Fibroblast of pulmonary artery (primary cell): Measurements from ENCODE around the gene VCL.

ENCODE experiments used
- DNase-seq: peaks from one replicate; pipeline ENCODE4 v3.0.0-alpha.2; 2010; ENCODE audit warnings: low read depth
- H3K4me3 ChIP-seq: replicated peaks from 2 replicates; pipeline ENCODE4 v1.5.1; 2011; ENCODE audit warnings: low read depth, mild to moderate bottlenecking, control low read depth, low read length, moderate library complexity
- CTCF ChIP-seq: IDR thresholded peaks from 2 replicates; pipeline ENCODE4 v1.5.1; 2011; ENCODE audit warnings: mild to moderate bottlenecking, control low read depth, low read length, inconsistent platforms; ENCODE audit errors: missing control alignments

The VCL gene

GRCh38 chr10:74160013-74160412, 162.1 kb downstream of the VCL start:
- no peak for TF ChIP-seq CTCF
- DNase-seq = no peak
- H3K4me3 ChIP-seq = no peak overlapping the region

- TF ChIP-seq CTCF = no peak
- no peak for DNase-seq
- no peak overlapping the region for H3K4me3 ChIP-seq
Observed at GRCh38 chr10:74163319-74164068, 165.6 kb downstream of the VCL start.

GRCh38 chr10:74164716-74165529, 167.0 kb downstream of the VCL start:
- TF ChIP-seq CTCF = no peak
- DNase-seq = no peak
- no peak overlapping the region for H3K4me3 ChIP-seq

GRCh38 chr10:74165530-74165901, 167.6 kb downstream of the VCL start:
- H3K4me3 ChIP-seq = no peak overlapping the region
- no peak for DNase-seq
- TF ChIP-seq CTCF = no peak

GRCh38 chr10:74167443-74167842, 169.5 kb downstream of the VCL start:
- no peak for DNase-seq
- H3K4me3 ChIP-seq = no peak overlapping the region
- TF ChIP-seq CTCF = no peak
